Neural cell (in vitro differentiated cells): ENCODE results near the gene OPN1LW.

Experiments used
- EP300 ChIP-seq: fragments of 450-650 bp; conservative IDR thresholded peaks from 2 replicates; pipeline ENCODE4 v1.6.1; 2014; ENCODE audit warnings: antibody characterized with exemption, mild to moderate bottlenecking, moderate library complexity; ENCODE audit not compliant: poor library complexity, severe bottlenecking
- MXI1 ChIP-seq: fragments of 450-650 bp; conservative IDR thresholded peaks from 2 replicates; pipeline ENCODE4 v1.6.1; 2014; ENCODE audit warnings: antibody characterized with exemption, mild to moderate bottlenecking; ENCODE audit not compliant: poor library complexity, severe bottlenecking
- SMC3 ChIP-seq: fragments of 450-650 bp; conservative IDR thresholded peaks from 2 replicates; pipeline ENCODE4 v1.6.1; 2014; ENCODE audit warnings: antibody characterized with exemption, mild to moderate bottlenecking, moderate library complexity; ENCODE audit not compliant: poor library complexity
- TAF1 ChIP-seq: IDR thresholded peaks from 2 replicates; pipeline ENCODE4 v1.6.1; 2012; ENCODE audit warnings: low read depth
- TF ChIP-seq, protein P1 (sequence below): fragments of 450-650 bp; IDR thresholded peaks from 2 replicates; pipeline ENCODE4 v1.5.1; 2014; ENCODE audit warnings: antibody characterized with exemption, mild to moderate bottlenecking, moderate library complexity; ENCODE audit not compliant: poor library complexity, severe bottlenecking

- TF ChIP-seq, protein P1, sequence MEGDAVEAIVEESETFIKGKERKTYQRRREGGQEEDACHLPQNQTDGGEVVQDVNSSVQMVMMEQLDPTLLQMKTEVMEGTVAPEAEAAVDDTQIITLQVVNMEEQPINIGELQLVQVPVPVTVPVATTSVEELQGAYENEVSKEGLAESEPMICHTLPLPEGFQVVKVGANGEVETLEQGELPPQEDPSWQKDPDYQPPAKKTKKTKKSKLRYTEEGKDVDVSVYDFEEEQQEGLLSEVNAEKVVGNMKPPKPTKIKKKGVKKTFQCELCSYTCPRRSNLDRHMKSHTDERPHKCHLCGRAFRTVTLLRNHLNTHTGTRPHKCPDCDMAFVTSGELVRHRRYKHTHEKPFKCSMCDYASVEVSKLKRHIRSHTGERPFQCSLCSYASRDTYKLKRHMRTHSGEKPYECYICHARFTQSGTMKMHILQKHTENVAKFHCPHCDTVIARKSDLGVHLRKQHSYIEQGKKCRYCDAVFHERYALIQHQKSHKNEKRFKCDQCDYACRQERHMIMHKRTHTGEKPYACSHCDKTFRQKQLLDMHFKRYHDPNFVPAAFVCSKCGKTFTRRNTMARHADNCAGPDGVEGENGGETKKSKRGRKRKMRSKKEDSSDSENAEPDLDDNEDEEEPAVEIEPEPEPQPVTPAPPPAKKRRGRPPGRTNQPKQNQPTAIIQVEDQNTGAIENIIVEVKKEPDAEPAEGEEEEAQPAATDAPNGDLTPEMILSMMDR, result no peak
- TF ChIP-seq TAF1 (no peak), MXI1 (no peak), EP300 (no peak), SMC3 (no peak)
These were observed 22.8 kb upstream of the OPN1LW start for GRCh38 chrX:154121207-154121606.
